GM12865 (cell line): ENCODE measurements around the gene NBL1.

Experiments
- DNase-seq: peaks from one replicate; pipeline ENCODE4 v3.0.0; 2010; ENCODE audit warnings: low read depth
- H3K4me3 ChIP-seq: 2 replicates; pipeline ENCODE4 v1.5.1; 2011; ENCODE audit warnings: mild to moderate bottlenecking, low read depth, low read length, control low read depth
- TF ChIP-seq, protein P1 (sequence below): IDR thresholded peaks from 2 replicates; pipeline ENCODE4 v1.5.1; 2011; ENCODE audit warnings: low read length, control low read depth, low read depth, inconsistent platforms; ENCODE audit not compliant: insufficient read depth; ENCODE audit errors: missing control alignments

NBL1 gene

DNA sequence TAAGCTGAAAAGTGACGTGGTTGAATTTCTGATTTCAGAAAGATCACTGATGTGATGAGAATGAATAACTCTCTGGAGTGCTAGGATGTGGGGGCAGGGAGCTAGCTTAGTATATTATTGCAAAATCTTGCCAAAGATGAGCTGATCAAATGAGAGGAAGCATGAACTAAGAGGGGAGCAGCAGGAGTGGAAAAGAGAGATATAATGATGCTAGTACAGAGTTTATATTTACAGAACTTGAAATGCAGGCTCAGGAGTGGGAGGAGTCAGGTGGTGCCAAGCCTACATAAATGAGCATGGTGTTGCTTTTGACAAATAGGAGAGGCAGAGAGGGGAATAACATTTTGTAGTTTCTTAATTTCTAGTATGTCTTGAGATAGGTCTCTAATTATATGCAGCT, 38.1 kb upstream of the NBL1 start:
- DNase-seq, result no peak
- TF ChIP-seq, protein P1, sequence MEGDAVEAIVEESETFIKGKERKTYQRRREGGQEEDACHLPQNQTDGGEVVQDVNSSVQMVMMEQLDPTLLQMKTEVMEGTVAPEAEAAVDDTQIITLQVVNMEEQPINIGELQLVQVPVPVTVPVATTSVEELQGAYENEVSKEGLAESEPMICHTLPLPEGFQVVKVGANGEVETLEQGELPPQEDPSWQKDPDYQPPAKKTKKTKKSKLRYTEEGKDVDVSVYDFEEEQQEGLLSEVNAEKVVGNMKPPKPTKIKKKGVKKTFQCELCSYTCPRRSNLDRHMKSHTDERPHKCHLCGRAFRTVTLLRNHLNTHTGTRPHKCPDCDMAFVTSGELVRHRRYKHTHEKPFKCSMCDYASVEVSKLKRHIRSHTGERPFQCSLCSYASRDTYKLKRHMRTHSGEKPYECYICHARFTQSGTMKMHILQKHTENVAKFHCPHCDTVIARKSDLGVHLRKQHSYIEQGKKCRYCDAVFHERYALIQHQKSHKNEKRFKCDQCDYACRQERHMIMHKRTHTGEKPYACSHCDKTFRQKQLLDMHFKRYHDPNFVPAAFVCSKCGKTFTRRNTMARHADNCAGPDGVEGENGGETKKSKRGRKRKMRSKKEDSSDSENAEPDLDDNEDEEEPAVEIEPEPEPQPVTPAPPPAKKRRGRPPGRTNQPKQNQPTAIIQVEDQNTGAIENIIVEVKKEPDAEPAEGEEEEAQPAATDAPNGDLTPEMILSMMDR, result no peak
- no peak overlapping the region for H3K4me3 ChIP-seq

- TF ChIP-seq, protein P1, result no peak
- DNase-seq, result peak; percentile 35
- H3K4me3 ChIP-seq, result no peak overlapping the region
These were observed 37.1 kb upstream of the NBL1 start for GRCh38 chr1:19606817-19607642.

GRCh38 chr1:19608232-19608631, 35.9 kb upstream of the NBL1 start:
- H3K4me3 ChIP-seq, result no peak overlapping the region
- TF ChIP-seq, protein P1, result no peak
- DNase-seq, result no peak

- TF ChIP-seq, protein P1, result no peak
- no peak for DNase-seq
- no peak overlapping the region for H3K4me3 ChIP-seq
These were observed 33.7 kb upstream of the NBL1 start for GRCh38 chr1:19610282-19610981.

GRCh38 chr1:19612530-19612929, 31.6 kb upstream of the NBL1 start:
- TF ChIP-seq, protein P1, result no peak
- DNase-seq, result no peak
- no peak overlapping the region for H3K4me3 ChIP-seq

GRCh38 chr1:19613171-19613703, 30.9 kb upstream of the NBL1 start:
- DNase-seq, result no peak
- TF ChIP-seq, protein P1, result no peak
- no peak overlapping the region for H3K4me3 ChIP-seq

DNA sequence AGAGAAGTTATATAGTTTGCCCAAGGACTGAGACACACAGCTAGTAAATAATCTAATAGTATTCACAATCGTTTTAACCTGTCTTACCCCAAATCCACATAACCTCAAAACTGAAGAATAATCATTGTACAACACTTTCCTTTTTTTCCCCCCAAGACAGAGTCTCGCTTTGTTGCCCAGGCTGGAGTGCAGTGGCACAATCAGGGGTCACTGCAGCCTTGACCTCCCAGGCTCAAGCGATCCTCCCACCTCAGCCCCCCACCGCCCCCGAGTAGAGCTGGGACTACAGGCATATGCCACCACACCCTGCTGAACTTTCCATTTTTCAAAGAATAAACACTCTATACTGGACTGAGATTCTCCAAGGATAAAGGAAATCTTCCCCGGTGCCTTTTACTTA, 28.7 kb upstream of the NBL1 start:
- TF ChIP-seq, protein P1, result no peak
- DNase-seq, result no peak
- H3K4me3 ChIP-seq, result no peak overlapping the region
